22Rv1 (cell line): Measurements from ENCODE around the gene COPG2.

Experiments used
- ZFX ChIP-seq: fragments of 450-650 bp; IDR thresholded peaks from 2 replicates; pipeline ENCODE4 v1.6.1; 2017; ENCODE audit warnings: antibody characterized with exemption, borderline replicate concordance
- TF ChIP-seq, protein P1 (sequence below): fragments of 450-650 bp; IDR thresholded peaks from 2 replicates; pipeline ENCODE4 v1.5.1; 2017; ENCODE audit warnings: mild to moderate bottlenecking

DNA sequence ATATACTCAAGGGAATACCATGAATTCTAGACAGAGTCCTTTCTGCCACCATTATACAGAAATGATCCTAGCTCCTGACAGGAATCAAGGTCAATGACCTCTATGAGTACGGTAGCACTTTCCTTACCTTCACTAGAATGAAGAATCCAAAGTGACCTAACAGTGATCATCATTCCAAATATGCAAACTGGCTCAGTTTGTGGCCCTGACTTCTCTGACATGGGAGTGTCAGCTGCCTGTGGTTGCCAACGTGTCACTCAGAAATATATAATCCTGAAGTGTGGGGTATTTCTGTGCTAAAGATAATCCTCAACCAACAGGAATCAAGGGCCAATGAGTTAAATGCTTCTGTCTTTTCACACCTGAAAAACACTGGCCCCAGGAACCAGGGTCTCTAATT lies 45.7 kb downstream of the COPG2 start:
- TF ChIP-seq, protein P1, sequence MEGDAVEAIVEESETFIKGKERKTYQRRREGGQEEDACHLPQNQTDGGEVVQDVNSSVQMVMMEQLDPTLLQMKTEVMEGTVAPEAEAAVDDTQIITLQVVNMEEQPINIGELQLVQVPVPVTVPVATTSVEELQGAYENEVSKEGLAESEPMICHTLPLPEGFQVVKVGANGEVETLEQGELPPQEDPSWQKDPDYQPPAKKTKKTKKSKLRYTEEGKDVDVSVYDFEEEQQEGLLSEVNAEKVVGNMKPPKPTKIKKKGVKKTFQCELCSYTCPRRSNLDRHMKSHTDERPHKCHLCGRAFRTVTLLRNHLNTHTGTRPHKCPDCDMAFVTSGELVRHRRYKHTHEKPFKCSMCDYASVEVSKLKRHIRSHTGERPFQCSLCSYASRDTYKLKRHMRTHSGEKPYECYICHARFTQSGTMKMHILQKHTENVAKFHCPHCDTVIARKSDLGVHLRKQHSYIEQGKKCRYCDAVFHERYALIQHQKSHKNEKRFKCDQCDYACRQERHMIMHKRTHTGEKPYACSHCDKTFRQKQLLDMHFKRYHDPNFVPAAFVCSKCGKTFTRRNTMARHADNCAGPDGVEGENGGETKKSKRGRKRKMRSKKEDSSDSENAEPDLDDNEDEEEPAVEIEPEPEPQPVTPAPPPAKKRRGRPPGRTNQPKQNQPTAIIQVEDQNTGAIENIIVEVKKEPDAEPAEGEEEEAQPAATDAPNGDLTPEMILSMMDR = no peak
- no peak for TF ChIP-seq ZFX
